GM23338 (cell line): Measurements from ENCODE around the gene OR1K1. TPM values are rescaled to one million over a fixed set of nuclear protein-coding genes. Genes with fewer than 3 reads are reported as not detected.

ENCODE experiments used
- CREB1 ChIP-seq: fragments of 250-450 bp; sonication (Bioruptor Pico); IDR thresholded peaks from 2 replicates; pipeline ENCODE4 v1.5.0; 2020; ENCODE audit warnings: low read depth, mild to moderate bottlenecking, moderate library complexity
- ETS1 ChIP-seq: IDR thresholded peaks from 2 replicates; pipeline ENCODE4 v1.6.1; 2016; ENCODE audit warnings: antibody characterized with exemption
- EZH2 ChIP-seq: fragments of 200-600 bp; sonication (generic); IDR thresholded peaks from one replicate; pipeline ENCODE4 v1.8.0; 2017; ENCODE audit warnings: antibody characterized with exemption, mild to moderate bottlenecking, low read depth; ENCODE audit not compliant: unreplicated experiment
- EZH2phosphoT487 ChIP-seq: fragments of 200-600 bp; sonication (generic); IDR thresholded peaks from one replicate; pipeline ENCODE4 v1.8.1; 2018; ENCODE audit warnings: antibody characterized with exemption; ENCODE audit not compliant: unreplicated experiment
- JUNB ChIP-seq: IDR thresholded peaks from one replicate; pipeline ENCODE4 v1.6.1; 2016; ENCODE audit warnings: antibody characterized with exemption; ENCODE audit not compliant: unreplicated experiment
- POLR2AphosphoS5 ChIP-seq: IDR thresholded peaks from 2 replicates; pipeline ENCODE4 v1.6.1; 2016; ENCODE audit warnings: antibody characterized with exemption, low read depth
- STAT1 ChIP-seq: IDR thresholded peaks from one replicate; pipeline ENCODE4 v1.6.1; 2016; ENCODE audit warnings: antibody characterized with exemption; ENCODE audit not compliant: unreplicated experiment
- ZNF114 ChIP-seq: fragments of 250-450 bp; sonication (Bioruptor Pico); IDR thresholded peaks from 2 replicates; pipeline ENCODE4 v1.5.0; 2020; ENCODE audit warnings: mild to moderate bottlenecking, moderate library complexity
- ZNF331 ChIP-seq: fragments of 250-450 bp; sonication (Bioruptor Pico); IDR thresholded peaks from 2 replicates; pipeline ENCODE4 v1.5.0; 2020; ENCODE audit warnings: low read depth, mild to moderate bottlenecking, moderate library complexity
- polyA plus RNA-seq: library from polyadenylated mRNA; unstranded; fragments of >200 nt; fragmentation: Nextera tagmentation; extraction: Ambion mirVana; gene quantifications from 2 replicates; pipeline ENCODE4 v1.2.1, GENCODE V29; 2016
- total RNA-seq: library from RNA; depleted of rRNA; stranded (reverse); fragments of >200 nt; shearing (Covaris generic); gene quantifications from 2 replicates; pipeline ENCODE4 v1.2.3, GENCODE V29; 2014
- TF ChIP-seq, protein P1 (sequence below): fragments of 250-450 bp; sonication (Bioruptor Pico); IDR thresholded peaks from 2 replicates; pipeline ENCODE4 v1.5.0; 2020; ENCODE audit warnings: mild to moderate bottlenecking, moderate library complexity
- TF ChIP-seq, protein P2 (sequence below), 2 experiments: fragments of 200-600 bp in 1 of 2; sonication (generic) in 1 of 2; conservative IDR thresholded peaks; 2 replicates each; pipeline versions ENCODE4 v1.5.1 to v1.6.1; 2016 to 2017; ENCODE audit warnings: antibody characterized with exemption in 2 of 2, low read depth in 2 of 2, mild to moderate bottlenecking in 2 of 2, moderate library complexity in 1 of 2

Gene OR1K1
- total and polyA plus RNA-seq, 2 experiments from 2014 or later = not detected

DNA sequence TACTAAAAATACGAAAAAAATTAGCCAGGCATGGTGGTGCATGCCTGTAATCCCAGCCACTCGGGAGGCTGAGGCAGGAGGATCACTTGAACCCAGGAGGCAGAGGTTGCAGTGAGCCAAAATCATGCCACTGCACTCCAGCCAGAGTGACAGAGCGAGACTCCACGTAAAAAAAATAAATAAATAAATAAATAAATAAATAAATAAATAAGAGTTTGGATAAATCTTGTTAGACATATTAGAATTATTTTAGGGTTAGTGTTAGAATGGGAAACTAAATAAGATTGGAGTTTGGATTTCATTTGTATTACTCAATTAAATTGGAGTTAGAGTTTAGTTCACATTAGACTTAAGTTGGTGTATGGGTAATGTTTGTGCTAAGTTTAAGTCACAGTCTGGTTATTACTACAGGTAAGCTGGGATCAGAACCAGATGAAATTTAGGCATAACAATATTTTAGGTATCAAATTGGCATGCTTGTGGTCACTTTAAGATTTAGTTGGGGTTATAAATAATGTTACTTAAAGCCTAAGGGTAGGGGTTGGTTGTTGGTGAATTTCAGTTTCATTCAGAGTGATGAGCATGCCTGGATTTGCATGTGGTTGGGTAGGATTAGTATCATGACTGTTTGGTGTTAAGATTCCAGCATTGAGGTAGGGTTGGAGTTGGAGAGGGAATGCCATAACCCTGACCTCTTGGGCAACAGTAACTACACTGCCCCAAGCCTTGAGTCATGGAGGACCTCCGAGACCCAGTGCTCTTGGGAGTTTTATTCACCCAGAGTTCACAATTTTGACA lies 7.9 kb upstream of the OR1K1 start (continued):
- TF ChIP-seq, protein P1, sequence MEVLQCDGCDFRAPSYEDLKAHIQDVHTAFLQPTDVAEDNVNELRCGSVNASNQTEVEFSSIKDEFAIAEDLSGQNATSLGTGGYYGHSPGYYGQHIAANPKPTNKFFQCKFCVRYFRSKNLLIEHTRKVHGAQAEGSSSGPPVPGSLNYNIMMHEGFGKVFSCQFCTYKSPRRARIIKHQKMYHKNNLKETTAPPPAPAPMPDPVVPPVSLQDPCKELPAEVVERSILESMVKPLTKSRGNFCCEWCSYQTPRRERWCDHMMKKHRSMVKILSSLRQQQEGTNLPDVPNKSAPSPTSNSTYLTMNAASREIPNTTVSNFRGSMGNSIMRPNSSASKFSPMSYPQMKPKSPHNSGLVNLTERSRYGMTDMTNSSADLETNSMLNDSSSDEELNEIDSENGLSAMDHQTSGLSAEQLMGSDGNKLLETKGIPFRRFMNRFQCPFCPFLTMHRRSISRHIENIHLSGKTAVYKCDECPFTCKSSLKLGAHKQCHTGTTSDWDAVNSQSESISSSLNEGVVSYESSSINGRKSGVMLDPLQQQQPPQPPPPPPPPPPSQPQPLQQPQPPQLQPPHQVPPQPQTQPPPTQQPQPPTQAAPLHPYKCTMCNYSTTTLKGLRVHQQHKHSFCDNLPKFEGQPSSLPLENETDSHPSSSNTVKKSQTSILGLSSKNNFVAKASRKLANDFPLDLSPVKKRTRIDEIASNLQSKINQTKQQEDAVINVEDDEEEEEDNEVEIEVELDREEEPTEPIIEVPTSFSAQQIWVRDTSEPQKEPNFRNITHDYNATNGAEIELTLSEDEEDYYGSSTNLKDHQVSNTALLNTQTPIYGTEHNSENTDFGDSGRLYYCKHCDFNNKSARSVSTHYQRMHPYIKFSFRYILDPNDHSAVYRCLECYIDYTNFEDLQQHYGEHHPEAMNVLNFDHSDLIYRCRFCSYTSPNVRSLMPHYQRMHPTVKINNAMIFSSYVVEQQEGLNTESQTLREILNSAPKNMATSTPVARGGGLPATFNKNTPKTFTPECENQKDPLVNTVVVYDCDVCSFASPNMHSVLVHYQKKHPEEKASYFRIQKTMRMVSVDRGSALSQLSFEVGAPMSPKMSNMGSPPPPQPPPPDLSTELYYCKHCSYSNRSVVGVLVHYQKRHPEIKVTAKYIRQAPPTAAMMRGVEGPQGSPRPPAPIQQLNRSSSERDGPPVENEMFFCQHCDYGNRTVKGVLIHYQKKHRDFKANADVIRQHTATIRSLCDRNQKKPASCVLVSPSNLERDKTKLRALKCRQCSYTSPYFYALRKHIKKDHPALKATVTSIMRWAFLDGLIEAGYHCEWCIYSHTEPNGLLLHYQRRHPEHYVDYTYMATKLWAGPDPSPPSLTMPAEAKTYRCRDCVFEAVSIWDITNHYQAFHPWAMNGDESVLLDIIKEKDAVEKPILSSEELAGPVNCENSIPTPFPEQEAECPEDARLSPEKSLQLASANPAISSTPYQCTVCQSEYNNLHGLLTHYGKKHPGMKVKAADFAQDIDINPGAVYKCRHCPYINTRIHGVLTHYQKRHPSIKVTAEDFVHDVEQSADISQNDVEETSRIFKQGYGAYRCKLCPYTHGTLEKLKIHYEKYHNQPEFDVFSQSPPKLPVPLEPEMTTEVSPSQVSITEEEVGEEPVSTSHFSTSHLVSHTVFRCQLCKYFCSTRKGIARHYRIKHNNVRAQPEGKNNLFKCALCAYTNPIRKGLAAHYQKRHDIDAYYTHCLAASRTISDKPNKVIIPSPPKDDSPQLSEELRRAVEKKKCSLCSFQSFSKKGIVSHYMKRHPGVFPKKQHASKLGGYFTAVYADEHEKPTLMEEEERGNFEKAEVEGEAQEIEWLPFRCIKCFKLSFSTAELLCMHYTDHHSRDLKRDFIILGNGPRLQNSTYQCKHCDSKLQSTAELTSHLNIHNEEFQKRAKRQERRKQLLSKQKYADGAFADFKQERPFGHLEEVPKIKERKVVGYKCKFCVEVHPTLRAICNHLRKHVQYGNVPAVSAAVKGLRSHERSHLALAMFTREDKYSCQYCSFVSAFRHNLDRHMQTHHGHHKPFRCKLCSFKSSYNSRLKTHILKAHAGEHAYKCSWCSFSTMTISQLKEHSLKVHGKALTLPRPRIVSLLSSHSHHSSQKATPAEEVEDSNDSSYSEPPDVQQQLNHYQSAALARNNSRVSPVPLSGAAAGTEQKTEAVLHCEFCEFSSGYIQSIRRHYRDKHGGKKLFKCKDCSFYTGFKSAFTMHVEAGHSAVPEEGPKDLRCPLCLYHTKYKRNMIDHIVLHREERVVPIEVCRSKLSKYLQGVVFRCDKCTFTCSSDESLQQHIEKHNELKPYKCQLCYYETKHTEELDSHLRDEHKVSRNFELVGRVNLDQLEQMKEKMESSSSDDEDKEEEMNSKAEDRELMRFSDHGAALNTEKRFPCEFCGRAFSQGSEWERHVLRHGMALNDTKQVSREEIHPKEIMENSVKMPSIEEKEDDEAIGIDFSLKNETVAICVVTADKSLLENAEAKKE (CRISPR knock-in tag) = no peak
- TF ChIP-seq JUNB (no peak), STAT1 (no peak), EZH2 (no peak), ZNF331 (CRISPR knock-in tag) (no peak), POLR2AphosphoS5 (no peak), EZH2phosphoT487 (no peak), ZNF114 (CRISPR knock-in tag) (no peak), ETS1 (no peak), CREB1 (no peak)
- TF ChIP-seq, protein P2, sequence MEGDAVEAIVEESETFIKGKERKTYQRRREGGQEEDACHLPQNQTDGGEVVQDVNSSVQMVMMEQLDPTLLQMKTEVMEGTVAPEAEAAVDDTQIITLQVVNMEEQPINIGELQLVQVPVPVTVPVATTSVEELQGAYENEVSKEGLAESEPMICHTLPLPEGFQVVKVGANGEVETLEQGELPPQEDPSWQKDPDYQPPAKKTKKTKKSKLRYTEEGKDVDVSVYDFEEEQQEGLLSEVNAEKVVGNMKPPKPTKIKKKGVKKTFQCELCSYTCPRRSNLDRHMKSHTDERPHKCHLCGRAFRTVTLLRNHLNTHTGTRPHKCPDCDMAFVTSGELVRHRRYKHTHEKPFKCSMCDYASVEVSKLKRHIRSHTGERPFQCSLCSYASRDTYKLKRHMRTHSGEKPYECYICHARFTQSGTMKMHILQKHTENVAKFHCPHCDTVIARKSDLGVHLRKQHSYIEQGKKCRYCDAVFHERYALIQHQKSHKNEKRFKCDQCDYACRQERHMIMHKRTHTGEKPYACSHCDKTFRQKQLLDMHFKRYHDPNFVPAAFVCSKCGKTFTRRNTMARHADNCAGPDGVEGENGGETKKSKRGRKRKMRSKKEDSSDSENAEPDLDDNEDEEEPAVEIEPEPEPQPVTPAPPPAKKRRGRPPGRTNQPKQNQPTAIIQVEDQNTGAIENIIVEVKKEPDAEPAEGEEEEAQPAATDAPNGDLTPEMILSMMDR (conservative IDR thresholded peaks at IDR 0.05; ENCODE audit: low read depth in 2 of 2) = no peak
